Keratinocyte (primary cell): ENCODE measurements around the gene KCNK18.

Experiments
- EZH2 ChIP-seq: IDR thresholded peaks from one replicate; pipeline ENCODE4 v1.6.1; 2012; ENCODE audit warnings: inconsistent platforms, mild to moderate bottlenecking, low read length, moderate library complexity
- TF ChIP-seq, protein P1 (sequence below), 3 experiments: IDR thresholded peaks in 1 of 3; conservative IDR thresholded peaks in 1 of 3; optimal IDR thresholded peaks in 1 of 3; 2 replicates in 2 of 3; 3 replicates in 1 of 3; pipeline versions ENCODE3 to v1.5.1; 2011; ENCODE audit warnings: low read length in 3 of 3, mild to moderate bottlenecking in 3 of 3, moderate library complexity in 2 of 3, control low read depth in 1 of 3, inconsistent platforms in 1 of 3; ENCODE audit not compliant: insufficient read depth in 2 of 3; ENCODE audit errors: extremely low read depth in 1 of 3

DNA sequence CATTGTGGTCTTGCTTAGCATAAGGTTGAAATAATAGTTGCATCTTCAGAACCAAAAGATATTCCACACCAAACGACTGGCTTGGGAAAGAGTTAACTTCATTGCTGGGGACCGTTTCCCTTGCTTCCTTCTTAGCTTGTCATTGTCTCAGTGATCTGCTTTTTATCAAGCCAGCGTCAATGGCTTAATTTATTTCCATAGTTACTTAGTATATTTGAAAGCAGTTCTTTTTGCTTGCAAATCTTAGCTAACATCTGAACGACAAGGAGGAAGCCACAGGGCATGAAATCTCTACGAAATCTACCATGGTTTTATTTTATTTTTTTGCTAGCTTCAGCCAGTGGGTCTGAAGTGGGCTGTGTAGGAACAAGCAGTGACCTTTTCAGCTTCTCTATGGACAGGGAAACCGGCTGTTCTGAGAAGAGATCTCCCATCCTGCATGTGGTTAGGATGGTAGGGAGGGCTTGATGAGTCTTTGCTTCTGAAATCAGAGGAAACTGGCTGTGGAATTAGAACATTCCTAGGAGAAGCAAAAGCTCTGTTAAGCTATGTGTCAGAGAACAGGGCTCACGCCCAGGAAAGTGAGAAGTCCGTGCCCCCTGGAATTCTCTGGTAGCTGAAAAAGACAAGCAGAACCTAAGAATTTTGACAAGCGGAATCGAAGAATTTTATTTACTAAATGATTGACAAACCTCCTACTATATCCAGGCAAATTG is 51.6 kb downstream of the KCNK18 start:
- TF ChIP-seq, protein P1, sequence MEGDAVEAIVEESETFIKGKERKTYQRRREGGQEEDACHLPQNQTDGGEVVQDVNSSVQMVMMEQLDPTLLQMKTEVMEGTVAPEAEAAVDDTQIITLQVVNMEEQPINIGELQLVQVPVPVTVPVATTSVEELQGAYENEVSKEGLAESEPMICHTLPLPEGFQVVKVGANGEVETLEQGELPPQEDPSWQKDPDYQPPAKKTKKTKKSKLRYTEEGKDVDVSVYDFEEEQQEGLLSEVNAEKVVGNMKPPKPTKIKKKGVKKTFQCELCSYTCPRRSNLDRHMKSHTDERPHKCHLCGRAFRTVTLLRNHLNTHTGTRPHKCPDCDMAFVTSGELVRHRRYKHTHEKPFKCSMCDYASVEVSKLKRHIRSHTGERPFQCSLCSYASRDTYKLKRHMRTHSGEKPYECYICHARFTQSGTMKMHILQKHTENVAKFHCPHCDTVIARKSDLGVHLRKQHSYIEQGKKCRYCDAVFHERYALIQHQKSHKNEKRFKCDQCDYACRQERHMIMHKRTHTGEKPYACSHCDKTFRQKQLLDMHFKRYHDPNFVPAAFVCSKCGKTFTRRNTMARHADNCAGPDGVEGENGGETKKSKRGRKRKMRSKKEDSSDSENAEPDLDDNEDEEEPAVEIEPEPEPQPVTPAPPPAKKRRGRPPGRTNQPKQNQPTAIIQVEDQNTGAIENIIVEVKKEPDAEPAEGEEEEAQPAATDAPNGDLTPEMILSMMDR (optimal IDR thresholded peaks at IDR 0.05 in 1 of 3, IDR thresholded peaks at IDR 0.05 in 1 of 3, conservative IDR thresholded peaks at IDR 0.05 in 1 of 3; ENCODE audit: extremely low read depth in 1 of 3, insufficient read depth in 2 of 3, low read length in 3 of 3) = no peak
- no peak for TF ChIP-seq EZH2
